ENCODE data around the gene CPEB4.

CPEB4 gene

GRCh38 chr5:173863359-173863758, 24.8 kb upstream of the CPEB4 start:
- Histone ChIP-seq H3K4me3 (replicated peaks; ENCODE audit: low read depth, low read length) (no peak overlapping the region), H3K36me3 (ENCODE audit: control insufficient read depth, insufficient read depth, low read length) (no peaks in the 10 kb centered on the region), H3K27me3 (replicated peaks; ENCODE audit: control insufficient read depth, insufficient read depth, low read length) (no peaks in the 10 kb centered on the region)
- DNase-seq (ENCODE audit: extremely low read depth, insufficient read length), result no peak
- no peak for TF ChIP-seq CTCF (IDR thresholded peaks at IDR 0.05; ENCODE audit: insufficient read depth, low read length, poor library complexity, severe bottlenecking)

- H3K4me3 ChIP-seq (replicated peaks; ENCODE audit: low read depth, low read length), result no peak overlapping the region
- TF ChIP-seq CTCF (IDR thresholded peaks at IDR 0.05; ENCODE audit: insufficient read depth, low read length, poor library complexity, severe bottlenecking), result no peak
- no peaks in the 10 kb centered on the region for H3K36me3 ChIP-seq (ENCODE audit: control insufficient read depth, insufficient read depth, low read length)
- H3K27me3 ChIP-seq (replicated peaks; ENCODE audit: control insufficient read depth, insufficient read depth, low read length), result no peaks in the 10 kb centered on the region
- DNase-seq (ENCODE audit: extremely low read depth, insufficient read length), result no peak
These were observed 23.8 kb upstream of the CPEB4 start for GRCh38 chr5:173864126-173865050.

GRCh38 chr5:173866243-173866857, 21.8 kb upstream of the CPEB4 start:
- no peaks in the 10 kb centered on the region for H3K27me3 ChIP-seq (replicated peaks; ENCODE audit: control insufficient read depth, insufficient read depth, low read length)
- no peak for DNase-seq (ENCODE audit: extremely low read depth, insufficient read length)
- TF ChIP-seq CTCF (IDR thresholded peaks at IDR 0.05; ENCODE audit: insufficient read depth, low read length, poor library complexity, severe bottlenecking), result no peak
- H3K36me3 ChIP-seq (ENCODE audit: control insufficient read depth, insufficient read depth, low read length), result no peaks in the 10 kb centered on the region
- H3K4me3 ChIP-seq (replicated peaks; ENCODE audit: low read depth, low read length), result no peak overlapping the region

GRCh38 chr5:173866858-173867679, 21.1 kb upstream of the CPEB4 start:
- H3K36me3 ChIP-seq (ENCODE audit: control insufficient read depth, insufficient read depth, low read length), result no peaks in the 10 kb centered on the region
- no peak for TF ChIP-seq CTCF (IDR thresholded peaks at IDR 0.05; ENCODE audit: insufficient read depth, low read length, poor library complexity, severe bottlenecking)
- no peak overlapping the region for H3K4me3 ChIP-seq (replicated peaks; ENCODE audit: low read depth, low read length)
- H3K27me3 ChIP-seq (replicated peaks; ENCODE audit: control insufficient read depth, insufficient read depth, low read length), result no peaks in the 10 kb centered on the region
- DNase-seq (ENCODE audit: extremely low read depth, insufficient read length), result no peak

- no peak overlapping the region for H3K4me3 ChIP-seq (replicated peaks; ENCODE audit: low read depth, low read length)
- TF ChIP-seq CTCF (IDR thresholded peaks at IDR 0.05; ENCODE audit: insufficient read depth, low read length, poor library complexity, severe bottlenecking), result no peak
- no peaks in the 10 kb centered on the region for H3K27me3 ChIP-seq (replicated peaks; ENCODE audit: control insufficient read depth, insufficient read depth, low read length)
- no peak for DNase-seq (ENCODE audit: extremely low read depth, insufficient read length)
- no peaks in the 10 kb centered on the region for H3K36me3 ChIP-seq (ENCODE audit: control insufficient read depth, insufficient read depth, low read length)
These were observed 19.9 kb upstream of the CPEB4 start for GRCh38 chr5:173868096-173868880.
